Activated naive CD4-positive, alpha-beta T cell treated with anti-CD3 and anti-CD28 coated beads for 36 hours (primary cell): Measurements from ENCODE around the gene GSC2. TPM values are rescaled to one million over a fixed set of nuclear protein-coding genes. Genes with fewer than 3 reads are reported as not detected.

ENCODE experiments used
- CTCF ChIA-PET: fragments of 350-600 bp; sonication (Branson Sonifier 250); formaldehyde crosslinking; loops from one replicate; lab custom pipeline; 2021; ENCODE audit warnings: antibody characterized with exemption; lab: Charles Lee
- DNase-seq: peaks from one replicate; pipeline ENCODE4 v3.0.0-alpha.2; 2020
- H3K27ac Mint-ChIP-seq: one replicate; pipeline ENCODE4 v1.8.0; 2021; ENCODE audit warnings: mild to moderate bottlenecking, mixed read lengths
- H3K27me3 Mint-ChIP-seq: one replicate; pipeline ENCODE4 v1.8.0; 2021; ENCODE audit warnings: low read depth, mixed read lengths
- H3K36me3 Mint-ChIP-seq: one replicate; pipeline ENCODE4 v1.8.0; 2021; ENCODE audit warnings: low read depth, mixed read lengths
- H3K4me1 Mint-ChIP-seq: one replicate; pipeline ENCODE4 v1.8.0; 2021; ENCODE audit warnings: low read depth, mixed read lengths
- H3K4me3 Mint-ChIP-seq: one replicate; pipeline ENCODE4 v1.8.0; 2021; ENCODE audit warnings: mild to moderate bottlenecking, moderate library complexity, mixed read lengths
- H3K9me3 Mint-ChIP-seq: one replicate; pipeline ENCODE4 v1.8.0; 2021; ENCODE audit warnings: mixed read lengths
- intact Hi-C: fragments of 100-400 bp; cut with micrococcal nuclease; formaldehyde crosslinking; loops from one replicate; pipeline ENCODE4 v1.15.1; 2023
- total RNA-seq, 2 experiments: library from RNA; stranded (reverse); gene quantifications; one replicate each; pipeline ENCODE4 v1.2.3, GENCODE V29; 2021

The GSC2 gene
- total RNA-seq, 2 experiments from 2014 or later = not detected

DNA sequence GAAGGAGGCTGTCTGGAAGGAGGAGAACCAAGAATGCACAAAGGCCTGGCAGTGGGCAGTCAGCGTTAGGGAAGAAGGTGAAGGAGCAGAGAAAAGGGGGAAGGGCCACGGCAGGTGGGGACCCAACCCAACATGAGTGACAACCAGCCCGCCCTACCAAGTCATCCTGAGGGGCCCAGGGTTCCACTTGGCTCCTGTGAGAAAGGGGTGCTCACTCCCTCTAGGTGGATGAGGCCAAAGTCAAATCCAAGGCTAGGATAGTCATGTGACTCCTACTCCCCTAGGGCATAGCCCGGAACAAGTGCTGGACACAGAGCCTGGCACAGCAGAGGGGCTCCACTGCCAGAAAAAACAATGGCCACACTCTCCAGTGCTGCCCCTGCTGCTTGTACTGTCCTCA lies 25.7 kb downstream of the GSC2 start:
- intact Hi-C loops = loop anchor here (5.0 kb wide), 2 partner anchors 308 to 353 kb away; partner anchors contain the start of genes CDC45, HIRA, MRPL40 and UFD1
- CTCF ChIA-PET = interaction anchor here (0.8 kb wide), 1 partner anchor 19 kb away, joined by 3 read pairs; no protein-coding TSS in a partner anchor
- no peaks in the 10 kb centered on the region for H3K27me3 Mint-ChIP-seq
- H3K36me3 Mint-ChIP-seq = no peaks in the 10 kb centered on the region
- peaks cover 27% of the 10 kb centered on the region for H3K4me1 Mint-ChIP-seq
- H3K9me3 Mint-ChIP-seq = no peaks in the 10 kb centered on the region
- H3K4me3 Mint-ChIP-seq = no peak overlapping the region
- H3K27ac Mint-ChIP-seq = no peak overlapping the region
- no peak for DNase-seq

DNA sequence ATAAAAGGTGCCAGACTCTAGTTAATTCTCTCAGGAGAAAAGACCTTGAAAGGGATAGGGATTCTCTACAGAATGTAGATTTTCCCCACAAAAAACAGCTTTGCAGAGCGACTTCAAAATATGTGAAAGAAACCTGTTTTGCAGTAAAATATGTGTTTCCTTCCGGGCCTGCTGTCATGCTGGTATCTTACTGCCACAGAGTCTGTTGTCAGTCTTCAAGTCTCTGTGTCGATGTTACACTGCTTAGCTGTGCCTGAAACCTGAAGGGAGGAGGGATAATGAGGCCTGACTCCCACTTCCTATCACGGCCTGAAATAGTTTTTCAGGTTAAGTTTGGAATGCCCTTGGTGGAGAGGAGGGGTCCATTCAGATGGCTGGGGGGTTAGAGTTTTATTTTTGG lies 26.2 kb downstream of the GSC2 start:
- peaks cover 31% of the 10 kb centered on the region for H3K4me1 Mint-ChIP-seq
- CTCF ChIA-PET = no interaction called here
- no peak overlapping the region for H3K4me3 Mint-ChIP-seq
- intact Hi-C loops = loop anchor here (2.0 to 5.0 kb wide), 3 partner anchors 55 to 353 kb away; partner anchors contain the start of genes CDC45, HIRA, MRPL40 and SLC25A1
- H3K27me3 Mint-ChIP-seq = no peaks in the 10 kb centered on the region
- H3K27ac Mint-ChIP-seq = no peak overlapping the region
- DNase-seq = no peak
- H3K9me3 Mint-ChIP-seq = no peaks in the 10 kb centered on the region
- no peaks in the 10 kb centered on the region for H3K36me3 Mint-ChIP-seq

DNA sequence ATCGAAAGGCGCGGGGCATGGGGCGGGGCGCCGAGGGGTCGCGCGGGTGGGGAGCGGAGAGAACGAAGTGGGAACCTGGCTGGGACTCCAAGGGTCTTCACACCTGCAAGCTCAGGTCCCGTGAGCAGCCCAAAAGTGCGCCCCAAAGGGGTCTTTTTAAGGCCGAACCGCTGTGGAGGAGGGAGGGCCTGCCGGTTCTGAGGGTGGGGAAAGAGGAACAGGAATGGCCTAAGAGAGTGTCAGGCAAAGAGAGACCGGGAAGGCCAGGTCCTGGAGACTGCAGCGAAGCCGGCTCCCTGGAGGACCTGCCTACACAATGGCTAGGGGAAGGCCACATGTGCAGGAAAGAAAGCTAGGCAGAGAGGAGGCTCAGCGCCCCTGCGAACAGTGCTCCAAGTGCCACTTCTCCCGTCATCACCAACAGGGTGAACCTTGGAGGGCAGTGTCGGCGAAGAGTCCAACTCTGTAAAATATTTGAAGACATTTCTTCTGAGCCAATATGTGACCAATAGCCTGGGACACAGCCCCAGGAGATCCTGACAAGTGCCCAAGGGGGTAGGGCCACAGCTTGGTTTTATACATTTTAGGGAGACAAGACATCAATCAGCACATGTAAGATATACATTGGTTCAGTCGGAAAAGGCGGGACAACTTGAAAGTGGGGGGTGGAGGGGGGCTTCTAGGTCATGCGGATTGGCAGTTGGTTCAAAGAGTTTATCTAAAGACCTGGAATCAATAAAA lies 27.2 kb downstream of the GSC2 start:
- intact Hi-C loops = loop anchor here (1.0 to 5.0 kb wide), 6 partner anchors 14 to 354 kb away; partner anchors contain the start of genes CDC45, ESS2, HIRA and MRPL40
- Mint-ChIP-seq H3K9me3 (no peaks in the 10 kb centered on the region), H3K4me1 (peaks cover 40% of the 10 kb centered on the region), H3K27ac (no peak overlapping the region), H3K27me3 (no peaks in the 10 kb centered on the region), H3K36me3 (no peaks in the 10 kb centered on the region), H3K4me3 (peak overlapping the region; percentile 80)
- CTCF ChIA-PET = no interaction called here
- no peak for DNase-seq

DNA sequence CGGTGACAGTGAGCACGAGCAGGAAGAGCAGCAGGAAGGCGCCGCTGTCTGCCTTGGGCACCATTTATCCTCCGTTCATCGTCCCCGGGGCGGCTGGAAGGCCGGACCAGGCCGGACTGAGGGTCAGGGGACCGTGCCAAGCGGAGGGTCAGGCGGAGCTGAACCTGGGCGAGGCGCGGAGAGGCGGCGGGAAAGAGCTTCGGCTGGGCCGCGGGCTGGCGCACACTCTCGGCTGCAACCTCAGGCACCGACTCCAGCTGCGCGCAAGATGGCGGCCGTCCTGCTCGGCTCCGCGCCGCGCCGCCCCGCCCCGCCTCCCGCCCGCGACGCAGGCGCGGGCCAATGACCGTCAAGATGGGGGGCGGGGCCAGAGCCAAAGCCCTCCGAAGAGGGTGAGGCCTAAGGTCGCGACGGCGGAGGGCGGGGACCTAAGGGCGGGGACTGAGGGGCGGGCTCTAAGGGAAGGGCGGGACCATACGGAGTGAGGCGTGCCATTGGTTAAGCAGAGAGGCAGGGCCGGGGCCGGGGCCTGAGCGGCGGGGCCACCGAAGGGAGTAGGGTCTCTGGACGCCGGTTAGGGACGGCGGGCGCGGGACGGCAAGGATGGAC lies 27.8 kb downstream of the GSC2 start, which contains the start of gene DGCR2:
TSS of gene DGCR2 (minus strand) at position 270 of the 609 bp plus-strand sequence. CDS start at position 64, 206 bp downstream.
- Mint-ChIP-seq H3K4me1 (peaks cover 47% of the 10 kb centered on the region), H3K27ac (peak within 1 kb of the TSS; percentile 66), H3K4me3 (peak within 1 kb of the TSS; percentile 84), H3K9me3 (no peaks in the 10 kb centered on the region), H3K36me3 (no peaks in the 10 kb centered on the region), H3K27me3 (no peaks in the 10 kb centered on the region)
- CTCF ChIA-PET = interaction anchor here (1.4 kb wide), 1 partner anchor 12 kb away, joined by 4 read pairs; no protein-coding TSS in a partner anchor
- intact Hi-C loops = loop anchor here (1.0 to 5.0 kb wide), 6 partner anchors 13 to 355 kb away; partner anchors contain the start of genes CDC45, ESS2, HIRA and MRPL40
- peak; percentile 98 for DNase-seq

DNA sequence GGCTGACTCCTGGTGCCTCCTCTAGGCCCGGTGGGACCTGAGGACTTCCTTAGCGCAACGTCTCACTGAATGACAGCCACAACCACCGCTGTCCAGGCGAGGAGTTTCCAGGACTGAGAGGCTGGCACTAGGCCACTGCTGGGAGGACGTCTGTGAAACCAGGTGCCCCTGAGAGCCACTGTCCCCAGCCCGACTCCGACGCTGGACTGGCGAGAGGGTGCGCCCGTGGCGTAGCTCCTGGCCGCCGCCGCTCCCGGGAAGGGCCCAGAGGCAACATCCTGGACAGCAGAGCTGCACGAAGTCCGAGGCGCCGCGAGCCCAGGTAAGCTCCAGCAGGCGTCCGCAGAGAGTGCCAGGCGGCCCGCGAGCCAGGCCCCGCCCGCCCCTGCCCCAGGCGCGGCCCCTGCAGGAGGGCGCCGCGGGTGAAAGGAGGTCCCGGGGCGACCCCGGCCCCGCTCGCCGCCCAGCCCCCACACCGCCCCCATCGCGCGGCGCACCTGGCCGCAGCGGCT lies 28.4 kb downstream of the GSC2 start:
- H3K27ac Mint-ChIP-seq = peak overlapping the region; percentile 46
- no peaks in the 10 kb centered on the region for H3K36me3 Mint-ChIP-seq
- H3K27me3 Mint-ChIP-seq = no peaks in the 10 kb centered on the region
- DNase-seq = no peak
- H3K4me1 Mint-ChIP-seq = peaks cover 53% of the 10 kb centered on the region
- peak overlapping the region; percentile 84 for H3K4me3 Mint-ChIP-seq
- intact Hi-C loops = loop anchor here (1.0 to 5.0 kb wide), 6 partner anchors 12 to 356 kb away; partner anchors contain the start of genes CDC45, ESS2, HIRA and MRPL40
- no peaks in the 10 kb centered on the region for H3K9me3 Mint-ChIP-seq
- CTCF ChIA-PET = interaction anchor here (1.4 kb wide), 1 partner anchor 11 kb away, joined by 4 read pairs; no protein-coding TSS in a partner anchor

DNA sequence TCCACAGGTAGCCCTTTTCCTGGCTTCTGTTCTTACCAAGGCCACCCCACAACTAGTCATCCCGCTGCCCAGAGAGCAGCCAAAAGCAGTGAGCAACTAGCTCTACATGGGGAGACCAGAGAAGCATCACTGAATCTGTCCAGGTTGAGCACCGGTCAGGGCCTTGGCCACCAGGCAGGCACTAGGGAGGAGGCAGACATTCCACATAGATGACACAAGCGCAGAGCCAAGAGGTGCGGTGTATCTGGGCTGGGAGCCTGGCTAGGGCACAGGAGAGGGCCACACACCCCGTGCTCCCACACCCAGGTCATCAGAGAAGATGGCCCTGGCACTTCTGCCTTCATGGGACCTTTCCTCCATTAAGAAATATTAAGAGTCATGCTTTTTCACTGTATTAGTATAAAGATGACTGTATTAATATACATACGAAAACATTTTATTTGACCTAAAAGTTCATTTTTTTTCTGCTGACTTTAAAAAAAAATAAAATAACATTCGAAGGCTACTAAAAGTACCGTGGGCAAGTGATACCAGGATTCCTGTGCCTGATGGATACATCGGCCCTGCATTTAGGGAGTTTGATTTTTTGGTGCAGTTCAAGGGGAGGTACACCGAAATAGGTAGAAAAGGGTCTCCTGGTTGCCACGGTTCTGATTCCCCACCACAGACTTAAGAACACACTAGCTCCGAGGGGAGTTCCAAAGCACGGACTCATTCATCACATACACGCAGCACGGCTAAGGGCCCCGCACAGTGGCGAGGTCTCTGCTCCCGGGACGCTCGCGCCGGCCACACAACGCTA lies 29.1 kb downstream of the GSC2 start:
- Mint-ChIP-seq H3K27me3 (no peaks in the 10 kb centered on the region), H3K9me3 (no peaks in the 10 kb centered on the region), H3K27ac (peak overlapping the region; percentile 46), H3K4me3 (peak overlapping the region; percentile 84), H3K4me1 (peaks cover 59% of the 10 kb centered on the region), H3K36me3 (no peaks in the 10 kb centered on the region)
- DNase-seq = peak; percentile 57
- CTCF ChIA-PET = interaction anchor here (1.4 kb wide), 1 partner anchor 11 kb away, joined by 4 read pairs; no protein-coding TSS in a partner anchor
- intact Hi-C loops = loop anchor here (5.0 kb wide), 2 partner anchors 311 to 356 kb away; partner anchors contain the start of genes CDC45, HIRA, MRPL40 and UFD1

DNA sequence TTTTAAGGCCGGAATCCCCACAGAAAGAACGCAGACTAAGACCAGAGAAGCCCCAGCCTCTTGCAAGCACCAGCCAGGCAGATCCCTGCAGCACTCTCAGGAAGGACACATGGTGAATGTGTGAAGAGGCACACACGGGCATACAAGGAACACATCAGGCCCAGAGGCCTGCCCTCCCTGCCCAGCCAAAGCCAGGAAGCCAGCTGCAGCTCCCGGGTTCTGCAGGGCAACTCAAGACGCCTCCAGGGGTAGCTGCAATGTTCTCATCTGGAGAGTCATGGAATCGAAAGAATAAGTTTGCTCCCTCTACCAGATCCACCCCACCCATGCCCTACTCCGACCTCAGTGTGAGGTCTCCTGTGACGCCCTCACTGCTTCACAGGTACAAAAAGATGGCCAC lies 30.1 kb downstream of the GSC2 start:
- no peak for DNase-seq
- intact Hi-C loops = loop anchor here (5.0 kb wide), 2 partner anchors 312 to 357 kb away; partner anchors contain the start of genes CDC45, HIRA, MRPL40 and UFD1
- no peak overlapping the region for H3K27ac Mint-ChIP-seq
- no peaks in the 10 kb centered on the region for H3K36me3 Mint-ChIP-seq
- CTCF ChIA-PET = interaction anchor here (0.6 kb wide), 1 partner anchor 22 kb away, joined by 4 read pairs; no protein-coding TSS in a partner anchor
- no peaks in the 10 kb centered on the region for H3K27me3 Mint-ChIP-seq
- H3K4me3 Mint-ChIP-seq = peak overlapping the region; percentile 72
- peaks cover 70% of the 10 kb centered on the region for H3K4me1 Mint-ChIP-seq
- H3K9me3 Mint-ChIP-seq = no peaks in the 10 kb centered on the region

DNA sequence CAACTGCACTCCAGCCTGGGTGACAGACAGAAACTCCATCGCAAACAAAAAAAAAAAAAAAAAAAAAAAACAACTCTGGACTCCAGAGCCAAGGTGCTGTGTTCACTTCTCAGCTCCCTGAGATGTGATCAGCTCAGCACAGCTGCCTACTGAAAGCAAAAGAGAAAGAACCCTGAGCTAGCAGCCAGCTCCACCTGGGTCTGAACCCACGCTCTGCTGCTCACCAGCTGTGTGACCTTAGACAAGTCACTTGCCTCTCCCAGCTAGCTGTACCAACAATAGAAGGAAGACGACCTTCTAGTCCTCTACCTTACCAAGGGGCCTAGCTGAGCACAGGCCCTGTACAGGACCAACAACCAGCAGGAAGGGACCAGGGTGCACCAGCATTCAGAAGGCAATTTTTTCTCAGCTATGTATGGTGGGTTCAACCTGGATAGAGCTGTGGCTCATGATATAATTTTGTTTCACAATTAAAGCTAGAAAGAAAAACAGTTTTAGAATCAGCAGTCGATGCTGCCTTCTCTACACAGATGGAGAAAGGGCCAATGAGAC lies 31.7 kb downstream of the GSC2 start:
- peak; percentile 51 for DNase-seq
- Mint-ChIP-seq H3K4me3 (no peak overlapping the region), H3K9me3 (no peaks in the 10 kb centered on the region), H3K4me1 (peaks cover 75% of the 10 kb centered on the region), H3K27me3 (no peaks in the 10 kb centered on the region), H3K36me3 (no peaks in the 10 kb centered on the region), H3K27ac (no peak overlapping the region)
- intact Hi-C loops = no loop called here
- CTCF ChIA-PET = interaction anchor here (0.6 to 1.9 kb wide), 5 partner anchors 13 to 142 kb away, joined by 3 to 7 read pairs (median 6); partner anchors contain the start of gene ESS2

DNA sequence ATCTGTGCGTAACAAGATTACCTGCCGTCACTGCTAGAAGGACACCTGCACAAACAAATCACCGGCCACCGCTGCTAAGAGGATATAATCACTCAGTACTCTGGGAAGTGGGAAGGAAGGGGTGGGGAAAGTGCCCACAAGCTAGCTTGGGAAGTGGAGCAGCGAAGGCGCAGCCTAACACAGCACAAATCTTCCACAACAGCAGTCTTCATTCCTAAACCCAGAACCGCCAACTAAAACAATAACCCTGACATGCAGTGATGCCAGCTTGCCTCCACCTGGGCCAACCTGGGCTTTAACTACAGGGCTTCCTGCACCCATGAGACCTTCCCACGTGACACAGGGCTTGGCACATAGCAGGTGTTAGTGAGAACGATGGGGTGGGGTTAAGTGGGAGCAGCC lies 33.0 kb downstream of the GSC2 start:
- H3K36me3 Mint-ChIP-seq = no peaks in the 10 kb centered on the region
- CTCF ChIA-PET = interaction anchor here (1.9 kb wide), 1 partner anchor 28 kb away, joined by 6 read pairs; the partner anchor contains the start of gene ESS2
- intact Hi-C loops = no loop called here
- H3K4me1 Mint-ChIP-seq = peaks cover 77% of the 10 kb centered on the region
- no peak for DNase-seq
- H3K27ac Mint-ChIP-seq = no peak overlapping the region
- H3K4me3 Mint-ChIP-seq = no peak overlapping the region
- no peaks in the 10 kb centered on the region for H3K9me3 Mint-ChIP-seq
- H3K27me3 Mint-ChIP-seq = no peaks in the 10 kb centered on the region

DNA sequence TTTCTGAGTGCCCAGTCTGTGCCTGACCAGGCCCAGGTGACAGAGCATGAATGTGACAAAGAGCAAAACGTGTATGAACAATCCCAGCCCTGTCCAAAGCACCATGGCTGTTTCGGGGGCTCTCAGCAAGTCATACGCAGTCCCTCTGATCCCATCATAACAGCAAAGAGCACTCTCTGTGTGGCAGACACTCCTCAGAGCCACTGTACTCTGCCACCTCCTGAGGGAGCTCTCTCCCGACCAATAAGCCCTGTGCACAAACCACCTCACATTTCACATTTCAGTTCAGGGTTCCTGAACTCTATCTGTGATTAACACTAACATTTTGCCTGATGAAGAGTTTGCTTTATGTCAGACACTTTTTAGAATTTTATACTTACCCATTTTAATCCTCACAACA lies 34.5 kb downstream of the GSC2 start:
- CTCF ChIA-PET = interaction anchor here (1.6 kb wide), 1 partner anchor 10 kb away, joined by 5 read pairs; no protein-coding TSS in a partner anchor
- intact Hi-C loops = no loop called here
- no peak for DNase-seq
- Mint-ChIP-seq H3K27ac (no peak overlapping the region), H3K4me1 (peaks cover 79% of the 10 kb centered on the region), H3K4me3 (no peak overlapping the region), H3K9me3 (no peaks in the 10 kb centered on the region), H3K27me3 (no peaks in the 10 kb centered on the region), H3K36me3 (no peaks in the 10 kb centered on the region)

DNA sequence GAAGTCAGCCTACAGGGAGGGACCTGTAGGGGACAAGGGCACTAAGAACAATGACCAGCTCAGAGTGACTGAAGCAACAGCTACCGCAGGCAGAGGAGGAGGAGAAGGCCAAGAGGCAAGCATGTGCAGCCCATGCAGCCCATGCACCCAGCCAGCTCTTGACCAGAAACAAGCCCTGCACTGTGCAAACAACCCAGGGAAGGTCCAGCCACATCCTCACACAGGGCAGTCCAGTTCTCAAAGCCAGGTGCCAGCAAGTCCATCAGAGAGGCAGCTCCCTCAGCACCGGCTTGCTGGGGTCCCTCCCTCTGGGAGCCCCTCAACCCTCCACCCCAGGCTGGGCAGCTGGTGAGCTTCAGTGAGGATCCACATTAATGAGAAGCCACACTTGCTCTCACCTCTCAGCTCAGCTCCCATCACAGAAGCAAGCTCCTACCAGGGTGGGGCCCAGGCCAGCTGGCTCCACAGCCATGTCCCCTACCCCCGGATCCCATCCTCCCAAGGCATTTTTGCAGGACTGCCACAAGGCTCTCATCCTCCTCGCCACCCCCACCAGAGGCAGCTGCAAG lies 35.0 kb downstream of the GSC2 start:
- H3K27me3 Mint-ChIP-seq = no peaks in the 10 kb centered on the region
- CTCF ChIA-PET = interaction anchor here (1.6 kb wide), 1 partner anchor 9 kb away, joined by 5 read pairs; no protein-coding TSS in a partner anchor
- H3K36me3 Mint-ChIP-seq = no peaks in the 10 kb centered on the region
- H3K27ac Mint-ChIP-seq = no peak overlapping the region
- no peak for DNase-seq
- H3K4me1 Mint-ChIP-seq = peaks cover 78% of the 10 kb centered on the region
- H3K4me3 Mint-ChIP-seq = no peak overlapping the region
- no peaks in the 10 kb centered on the region for H3K9me3 Mint-ChIP-seq
- intact Hi-C loops = no loop called here
